ENCODE measurements around the gene DENND6A.

The DENND6A gene

DNA sequence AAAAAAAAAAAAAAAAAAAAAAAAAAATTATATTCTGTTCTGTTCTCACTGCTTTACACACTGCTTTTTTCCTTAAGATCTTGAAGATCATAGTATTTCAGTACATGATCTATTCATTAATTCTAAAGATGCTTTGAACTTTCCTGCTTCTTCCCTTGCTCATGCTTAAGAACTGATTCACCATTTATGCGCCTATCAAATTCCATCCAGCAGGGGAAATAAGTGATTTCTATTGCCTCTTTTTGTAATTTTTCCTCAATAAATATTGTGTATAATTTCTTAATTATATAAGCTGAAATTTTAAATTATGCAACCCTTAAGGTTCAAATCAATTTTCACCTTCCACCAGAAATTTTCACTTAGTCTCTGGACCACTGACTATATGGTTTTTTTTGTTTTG is 10.6 kb downstream of the DENND6A start:
- intact Hi-C loops (cut with micrococcal nuclease): no loop called here
- no peak overlapping the region for H3K4me3 Mint-ChIP-seq
- H3K36me3 Mint-ChIP-seq (ENCODE audit: low read depth): peaks cover 55% of the 10 kb centered on the region
- no peaks in the 10 kb centered on the region for H3K27me3 Mint-ChIP-seq
- peaks cover 32% of the 10 kb centered on the region for H3K4me1 Mint-ChIP-seq (ENCODE audit: low read depth)
- H3K27ac Mint-ChIP-seq: no peak overlapping the region
- H3K9me3 Mint-ChIP-seq: no peaks in the 10 kb centered on the region

DNA sequence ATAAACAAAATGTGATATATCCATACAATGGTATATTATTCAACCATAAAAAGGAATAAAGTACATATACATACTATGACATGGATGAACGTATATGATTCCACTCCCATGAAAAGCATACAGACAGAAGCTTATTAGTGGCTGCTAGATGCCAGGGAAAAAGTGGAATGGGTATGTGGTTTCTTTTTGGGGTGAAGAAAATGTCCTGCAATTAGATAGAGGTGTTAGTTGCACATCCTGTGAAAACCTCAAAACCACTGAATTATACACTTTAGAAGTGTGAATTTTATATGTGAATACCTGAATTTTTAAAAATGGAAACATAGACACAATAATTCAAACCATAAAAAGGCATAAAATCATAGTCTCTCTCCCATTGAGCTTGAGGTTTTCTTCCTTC is 11.2 kb downstream of the DENND6A start:
- Mint-ChIP-seq H3K36me3 (ENCODE audit: low read depth) (peaks cover 49% of the 10 kb centered on the region), H3K27ac (no peak overlapping the region), H3K4me1 (ENCODE audit: low read depth) (peaks cover 26% of the 10 kb centered on the region), H3K4me3 (no peak overlapping the region), H3K27me3 (no peaks in the 10 kb centered on the region), H3K9me3 (no peaks in the 10 kb centered on the region)
- intact Hi-C loops (cut with micrococcal nuclease): no loop called here

DNA sequence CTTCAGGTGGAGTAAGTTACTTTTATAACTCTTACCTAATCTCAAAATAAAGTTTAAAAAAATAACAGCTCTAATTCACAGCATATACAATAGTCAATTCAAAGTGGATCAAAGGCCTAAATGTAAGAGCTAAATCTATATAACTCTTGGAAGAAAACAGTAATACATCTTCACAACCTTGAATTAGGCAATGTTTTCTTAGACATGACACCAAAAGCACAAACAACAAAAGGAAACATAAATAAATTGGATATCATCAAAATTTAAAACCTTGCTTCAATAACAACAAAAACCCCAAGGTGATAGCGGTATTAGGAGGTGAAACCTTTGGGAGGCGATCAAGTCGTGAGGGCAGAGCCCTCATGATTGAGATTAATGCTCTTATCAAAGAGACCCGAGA is 12.8 kb downstream of the DENND6A start:
- Mint-ChIP-seq H3K36me3 (ENCODE audit: low read depth) (peaks cover 44% of the 10 kb centered on the region), H3K27me3 (no peaks in the 10 kb centered on the region), H3K4me3 (no peak overlapping the region), H3K4me1 (ENCODE audit: low read depth) (peaks cover 27% of the 10 kb centered on the region), H3K9me3 (no peaks in the 10 kb centered on the region), H3K27ac (no peak overlapping the region)
- intact Hi-C loops (cut with micrococcal nuclease): no loop called here

DNA sequence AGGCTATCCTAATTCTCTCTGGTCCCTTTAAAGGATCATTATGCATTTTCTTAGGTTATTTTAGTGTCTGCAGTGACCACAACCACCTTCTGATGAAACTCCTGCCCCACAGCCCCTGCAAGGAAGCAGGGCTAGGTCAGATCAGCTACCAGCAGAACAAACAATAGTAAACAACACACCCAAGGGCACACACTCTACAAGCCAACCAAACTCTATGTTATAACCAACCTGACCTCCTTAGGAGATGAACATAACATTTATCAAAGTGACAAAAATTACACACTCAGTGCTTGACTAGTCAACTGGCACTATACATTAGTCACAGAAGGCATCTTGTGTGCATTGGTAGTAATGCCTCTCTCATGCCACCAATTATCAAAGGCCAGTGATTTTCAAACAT is 17.3 kb downstream of the DENND6A start:
- H3K27ac Mint-ChIP-seq: peak overlapping the region; percentile 24
- H3K9me3 Mint-ChIP-seq: no peaks in the 10 kb centered on the region
- H3K36me3 Mint-ChIP-seq (ENCODE audit: low read depth): peaks cover 24% of the 10 kb centered on the region
- H3K4me1 Mint-ChIP-seq (ENCODE audit: low read depth): peaks cover 53% of the 10 kb centered on the region
- H3K4me3 Mint-ChIP-seq: no peak overlapping the region
- no peaks in the 10 kb centered on the region for H3K27me3 Mint-ChIP-seq
- intact Hi-C loops (cut with micrococcal nuclease): no loop called here

DNA sequence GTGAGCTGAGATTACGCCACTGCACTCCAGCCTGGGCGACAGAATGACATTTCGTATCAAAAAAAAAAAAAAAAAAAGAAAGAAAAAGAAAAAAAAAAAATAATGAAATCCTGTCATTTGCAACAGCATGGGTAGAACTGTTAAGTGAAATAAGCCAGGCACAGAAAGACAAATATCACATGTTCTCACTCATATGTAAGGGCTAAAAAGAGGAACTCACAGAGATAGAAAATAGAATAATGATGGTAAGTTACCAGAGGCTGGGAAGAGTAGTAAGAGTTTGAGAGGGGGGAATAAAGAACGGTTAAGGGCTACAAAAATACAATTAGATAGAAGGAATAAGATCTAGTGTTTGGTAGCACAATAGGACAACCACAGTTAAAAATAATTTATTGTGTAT is 19.7 kb downstream of the DENND6A start:
- Mint-ChIP-seq H3K4me3 (no peak overlapping the region), H3K27ac (peak overlapping the region; percentile 76), H3K4me1 (ENCODE audit: low read depth) (peaks cover 46% of the 10 kb centered on the region), H3K36me3 (ENCODE audit: low read depth) (peaks cover 25% of the 10 kb centered on the region), H3K9me3 (no peaks in the 10 kb centered on the region), H3K27me3 (no peaks in the 10 kb centered on the region)
- intact Hi-C loops (cut with micrococcal nuclease): loop anchor here (5.0 kb wide), 1 partner anchor 84 kb away; the partner anchor contains the start of gene SLMAP

DNA sequence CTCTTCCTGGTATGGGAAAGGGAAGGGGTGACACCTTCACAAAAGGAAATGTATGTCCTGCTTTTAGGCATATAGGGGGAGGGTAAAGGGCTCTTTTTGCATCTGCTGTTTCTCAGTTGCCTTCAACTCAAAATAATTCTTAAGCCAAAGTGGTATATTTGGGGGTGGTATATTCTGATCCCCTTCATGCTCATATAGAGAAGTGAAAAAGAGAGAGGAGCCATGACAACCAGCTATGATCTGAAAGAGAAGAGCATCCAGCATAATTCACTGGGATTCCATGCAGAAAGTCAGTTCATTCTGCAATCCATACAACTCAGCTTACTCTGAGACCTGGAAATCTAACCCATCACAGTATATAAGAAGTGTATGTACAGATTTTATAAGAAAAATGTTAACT is 22.3 kb downstream of the DENND6A start:
- Mint-ChIP-seq H3K36me3 (ENCODE audit: low read depth) (peaks cover 31% of the 10 kb centered on the region), H3K27me3 (no peaks in the 10 kb centered on the region), H3K9me3 (no peaks in the 10 kb centered on the region), H3K27ac (peak overlapping the region; percentile 16), H3K4me1 (ENCODE audit: low read depth) (peaks cover 35% of the 10 kb centered on the region), H3K4me3 (no peak overlapping the region)
- intact Hi-C loops (cut with micrococcal nuclease): loop anchor here (2.0 to 5.0 kb wide), 2 partner anchors 20 to 87 kb away; partner anchors contain the start of gene SLMAP

DNA sequence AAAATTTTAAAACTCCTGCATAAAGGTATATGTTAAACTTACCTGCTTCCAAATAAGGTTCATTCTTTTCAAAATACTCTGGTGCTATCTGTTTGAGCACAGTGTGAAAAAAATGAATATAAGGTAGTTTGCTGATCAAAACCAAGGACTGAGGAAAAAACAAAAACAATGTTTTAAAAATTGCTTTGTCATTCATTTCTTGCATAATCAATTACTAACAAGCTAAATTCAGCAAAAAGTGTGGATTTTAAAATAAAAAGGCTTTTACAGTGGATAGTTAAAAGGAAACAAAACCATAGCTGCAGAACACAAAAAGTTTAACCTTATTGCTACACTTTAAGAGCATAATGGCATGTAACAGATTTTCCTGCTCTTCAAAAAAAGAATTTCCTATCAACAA is 31.5 kb downstream of the DENND6A start:
- intact Hi-C loops (cut with micrococcal nuclease): no loop called here
- H3K27me3 Mint-ChIP-seq: no peaks in the 10 kb centered on the region
- H3K9me3 Mint-ChIP-seq: no peaks in the 10 kb centered on the region
- no peak overlapping the region for H3K4me3 Mint-ChIP-seq
- H3K36me3 Mint-ChIP-seq (ENCODE audit: low read depth): peaks cover 86% of the 10 kb centered on the region
- no peak overlapping the region for H3K27ac Mint-ChIP-seq
- H3K4me1 Mint-ChIP-seq (ENCODE audit: low read depth): no peaks in the 10 kb centered on the region

DNA sequence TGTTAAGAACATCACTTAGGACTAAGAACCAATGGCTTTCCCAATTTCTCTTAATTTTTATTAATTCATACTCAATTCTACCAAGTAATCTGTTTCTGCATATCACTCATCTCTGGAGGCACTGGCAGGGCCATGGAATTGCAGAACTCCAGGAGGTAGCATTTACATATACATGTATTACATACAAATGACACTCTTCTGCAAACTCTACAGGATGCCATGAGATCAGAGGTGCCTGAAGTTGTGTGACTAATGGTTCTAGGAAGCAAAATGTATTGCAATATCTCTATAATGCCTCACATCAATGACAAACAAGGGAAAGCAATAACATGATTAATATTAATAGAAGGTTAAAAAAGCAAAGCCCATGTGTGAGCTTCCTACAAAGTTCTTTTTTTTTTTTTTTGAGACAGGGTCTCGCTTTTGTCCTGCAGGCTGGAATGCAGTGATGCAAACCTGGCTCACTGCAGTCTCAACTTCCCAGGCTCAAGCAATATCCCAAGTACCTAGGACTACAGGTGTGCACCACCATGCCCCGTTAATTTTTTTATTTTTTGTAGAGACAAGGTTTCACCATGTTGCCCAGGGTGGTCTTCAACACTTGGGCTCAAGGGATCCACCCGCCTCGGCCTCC is 33.0 kb downstream of the DENND6A start:
- H3K9me3 Mint-ChIP-seq: no peaks in the 10 kb centered on the region
- no peak overlapping the region for H3K27ac Mint-ChIP-seq
- peaks cover 88% of the 10 kb centered on the region for H3K36me3 Mint-ChIP-seq (ENCODE audit: low read depth)
- intact Hi-C loops (cut with micrococcal nuclease): no loop called here
- no peak overlapping the region for H3K4me3 Mint-ChIP-seq
- H3K27me3 Mint-ChIP-seq: no peaks in the 10 kb centered on the region
- H3K4me1 Mint-ChIP-seq (ENCODE audit: low read depth): no peaks in the 10 kb centered on the region

DNA sequence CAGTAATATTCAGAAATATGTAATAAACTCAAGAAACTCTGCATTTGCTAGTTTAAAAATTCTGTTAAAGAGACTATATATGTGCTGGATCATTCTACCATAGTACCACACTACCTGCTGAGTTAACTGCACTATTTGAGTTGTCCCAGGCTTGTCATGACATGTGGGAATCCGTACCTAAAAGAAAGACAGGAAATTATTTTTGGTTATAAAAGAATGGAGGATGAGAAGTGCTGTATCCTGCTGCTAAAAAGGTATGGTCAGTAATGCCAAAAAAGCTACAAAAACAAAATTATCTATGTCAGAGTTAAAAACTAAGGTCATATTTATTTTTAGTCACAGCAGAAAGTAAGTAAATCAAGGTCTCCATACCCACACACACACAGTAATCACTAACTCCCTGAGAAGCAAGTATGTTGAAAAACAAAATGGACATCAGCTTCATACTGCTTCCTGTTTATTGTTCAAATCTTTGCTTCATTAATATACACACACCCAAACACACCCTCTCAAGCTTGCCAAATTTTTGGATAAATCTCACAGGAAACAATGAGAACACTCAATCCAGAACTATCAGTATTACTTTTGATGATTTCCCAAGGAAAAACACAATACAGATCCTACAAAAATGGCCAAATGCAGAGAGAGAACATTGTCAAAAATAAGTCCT is 33.7 kb downstream of the DENND6A start:
- no peaks in the 10 kb centered on the region for H3K9me3 Mint-ChIP-seq
- intact Hi-C loops (cut with micrococcal nuclease): no loop called here
- H3K27me3 Mint-ChIP-seq: no peaks in the 10 kb centered on the region
- no peak overlapping the region for H3K4me3 Mint-ChIP-seq
- peaks cover 88% of the 10 kb centered on the region for H3K36me3 Mint-ChIP-seq (ENCODE audit: low read depth)
- H3K27ac Mint-ChIP-seq: no peak overlapping the region
- no peaks in the 10 kb centered on the region for H3K4me1 Mint-ChIP-seq (ENCODE audit: low read depth)

GRCh38 chr3:57658536-57658935 is 34.3 kb downstream of the DENND6A start:
- H3K4me1 Mint-ChIP-seq (ENCODE audit: low read depth): no peaks in the 10 kb centered on the region
- H3K27me3 Mint-ChIP-seq: no peaks in the 10 kb centered on the region
- intact Hi-C loops (cut with micrococcal nuclease): no loop called here
- H3K9me3 Mint-ChIP-seq: no peaks in the 10 kb centered on the region
- no peak overlapping the region for H3K27ac Mint-ChIP-seq
- no peak overlapping the region for H3K4me3 Mint-ChIP-seq
- peaks cover 87% of the 10 kb centered on the region for H3K36me3 Mint-ChIP-seq (ENCODE audit: low read depth)

GRCh38 chr3:57655727-57656126 is 37.1 kb downstream of the DENND6A start:
- no peaks in the 10 kb centered on the region for H3K27me3 Mint-ChIP-seq
- H3K4me1 Mint-ChIP-seq (ENCODE audit: low read depth): no peaks in the 10 kb centered on the region
- H3K27ac Mint-ChIP-seq: no peak overlapping the region
- intact Hi-C loops (cut with micrococcal nuclease): no loop called here
- peaks cover 89% of the 10 kb centered on the region for H3K36me3 Mint-ChIP-seq (ENCODE audit: low read depth)
- no peak overlapping the region for H3K4me3 Mint-ChIP-seq
- H3K9me3 Mint-ChIP-seq: no peaks in the 10 kb centered on the region

DNA sequence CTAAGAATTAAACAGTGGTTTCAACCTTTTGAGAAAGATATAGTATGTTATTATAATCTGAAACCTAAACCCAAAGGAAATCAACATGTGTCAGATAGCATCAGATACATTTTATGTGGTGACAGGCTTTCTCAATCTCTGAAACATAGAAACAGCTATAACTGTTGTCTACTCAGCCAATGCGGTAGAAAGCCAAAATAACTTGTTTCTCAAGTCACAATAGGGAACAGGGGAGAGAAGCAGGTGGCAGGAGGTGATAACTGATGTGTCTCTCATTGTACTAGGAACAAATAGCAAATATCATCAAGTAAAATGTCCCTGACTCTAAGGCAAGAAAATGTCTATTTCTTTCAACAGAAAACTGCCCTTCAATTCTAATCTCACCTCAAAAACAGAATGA is 38.6 kb downstream of the DENND6A start:
- Mint-ChIP-seq H3K4me3 (no peak overlapping the region), H3K9me3 (peaks cover 7% of the 10 kb centered on the region), H3K36me3 (ENCODE audit: low read depth) (peaks cover 89% of the 10 kb centered on the region), H3K27ac (no peak overlapping the region), H3K27me3 (no peaks in the 10 kb centered on the region), H3K4me1 (ENCODE audit: low read depth) (no peaks in the 10 kb centered on the region)
- intact Hi-C loops (cut with micrococcal nuclease): no loop called here

- Mint-ChIP-seq H3K4me1 (ENCODE audit: low read depth) (peaks cover 7% of the 10 kb centered on the region), H3K36me3 (ENCODE audit: low read depth) (peaks cover 92% of the 10 kb centered on the region), H3K9me3 (peaks cover 18% of the 10 kb centered on the region), H3K27ac (no peak overlapping the region), H3K4me3 (no peak overlapping the region), H3K27me3 (no peaks in the 10 kb centered on the region)
- intact Hi-C loops (cut with micrococcal nuclease): no loop called here
Measured at GRCh38 chr3:57652203-57652602, 40.7 kb downstream of the DENND6A start.

- Mint-ChIP-seq H3K27me3 (no peaks in the 10 kb centered on the region), H3K27ac (peak overlapping the region; percentile 36), H3K9me3 (peaks cover 18% of the 10 kb centered on the region), H3K36me3 (ENCODE audit: low read depth) (peaks cover 90% of the 10 kb centered on the region), H3K4me3 (no peak overlapping the region), H3K4me1 (ENCODE audit: low read depth) (peaks cover 16% of the 10 kb centered on the region)
- intact Hi-C loops (cut with micrococcal nuclease): loop anchor here (10.0 kb wide), 2 partner anchors 73 to 207 kb away; no protein-coding TSS in a partner anchor
Measured at GRCh38 chr3:57647292-57647940, 45.5 kb downstream of the DENND6A start.

Measured in dendritic cell treated with granulocyte-macrophage colony-stimulating factor and Interleukin-4, amounts not matched to agents 40 ng/mL and 50 ng/mL, for 4 days (primary cell).